ENCODE data around the gene SPRY2.

- TF ChIP-seq CTCF (IDR thresholded peaks at IDR 0.05 in 2 of 3, conservative IDR thresholded peaks at IDR 0.05 in 1 of 3; ENCODE audit: borderline replicate concordance in 1 of 3, insufficient read depth in 1 of 3, low read depth in 2 of 3, low read length in 2 of 3) (no peak), REST (IDR thresholded peaks at IDR 0.05; ENCODE audit: low read depth) (no peak), EGR1 (IDR thresholded peaks at IDR 0.05; ENCODE audit: low read depth) (no peak)
These were observed 4.1 kb downstream of the SPRY2 start for GRCh38 chr13:80336776-80337287.

Measured in HCT116 (cell line).